Omental fat pad (tissue), 4 donors: ENCODE results near the gene ZNF708. TPM values are rescaled to one million over a fixed set of nuclear protein-coding genes. Genes with fewer than 3 reads are reported as not detected.
"Not testable (repeated sequence)": the region's sequence is repeated elsewhere in the genome, so short reads cannot be mapped to it uniquely, and the experiment has no call there.

Source experiments
- ATAC-seq: fragments of 150-250 bp; one replicate; pipeline ENCODE4 v1.9.1; 2016; ENCODE audit warnings: mild to moderate bottlenecking, moderate library complexity; ENCODE audit not compliant: low FRiP score
- DNase-seq: peaks from one replicate; pipeline ENCODE4 v3.0.0-alpha.2; 2019; ENCODE audit warnings: low spot score
- total RNA-seq, 4 donors: library from RNA; depleted of rRNA; stranded (reverse); fragments of >200 nt; gene quantifications; one replicate each; pipeline ENCODE4 v1.1.0, GENCODE V29; 2016
- TF ChIP-seq, protein P1 (sequence below), 3 donors: fragments of 450-650 bp; IDR thresholded peaks; one replicate each; pipeline ENCODE4 v1.5.1; 2016 to 2017; ENCODE audit warnings: antibody characterized with exemption in 3 of 3, mild to moderate bottlenecking in 3 of 3, moderate library complexity in 2 of 3

Gene ZNF708
- total RNA-seq = 10 to 100 TPM in 3 of 4 donors, 1 to 10 TPM in 1; 9.1 to 21.4 (median 12.1) TPM

- TF ChIP-seq, protein P1, sequence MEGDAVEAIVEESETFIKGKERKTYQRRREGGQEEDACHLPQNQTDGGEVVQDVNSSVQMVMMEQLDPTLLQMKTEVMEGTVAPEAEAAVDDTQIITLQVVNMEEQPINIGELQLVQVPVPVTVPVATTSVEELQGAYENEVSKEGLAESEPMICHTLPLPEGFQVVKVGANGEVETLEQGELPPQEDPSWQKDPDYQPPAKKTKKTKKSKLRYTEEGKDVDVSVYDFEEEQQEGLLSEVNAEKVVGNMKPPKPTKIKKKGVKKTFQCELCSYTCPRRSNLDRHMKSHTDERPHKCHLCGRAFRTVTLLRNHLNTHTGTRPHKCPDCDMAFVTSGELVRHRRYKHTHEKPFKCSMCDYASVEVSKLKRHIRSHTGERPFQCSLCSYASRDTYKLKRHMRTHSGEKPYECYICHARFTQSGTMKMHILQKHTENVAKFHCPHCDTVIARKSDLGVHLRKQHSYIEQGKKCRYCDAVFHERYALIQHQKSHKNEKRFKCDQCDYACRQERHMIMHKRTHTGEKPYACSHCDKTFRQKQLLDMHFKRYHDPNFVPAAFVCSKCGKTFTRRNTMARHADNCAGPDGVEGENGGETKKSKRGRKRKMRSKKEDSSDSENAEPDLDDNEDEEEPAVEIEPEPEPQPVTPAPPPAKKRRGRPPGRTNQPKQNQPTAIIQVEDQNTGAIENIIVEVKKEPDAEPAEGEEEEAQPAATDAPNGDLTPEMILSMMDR (IDR thresholded peaks at IDR 0.05) = no peak
- DNase-seq = peak; percentile 61
- ATAC-seq = peak; percentile 99
These were observed at the start of gene ZNF708 for GRCh38 chr19:21328885-21329605. TSS of gene ZNF708 (minus strand) at chr19:21329410. CDS start at chr19:21329212, 198 bp downstream.

DNA sequence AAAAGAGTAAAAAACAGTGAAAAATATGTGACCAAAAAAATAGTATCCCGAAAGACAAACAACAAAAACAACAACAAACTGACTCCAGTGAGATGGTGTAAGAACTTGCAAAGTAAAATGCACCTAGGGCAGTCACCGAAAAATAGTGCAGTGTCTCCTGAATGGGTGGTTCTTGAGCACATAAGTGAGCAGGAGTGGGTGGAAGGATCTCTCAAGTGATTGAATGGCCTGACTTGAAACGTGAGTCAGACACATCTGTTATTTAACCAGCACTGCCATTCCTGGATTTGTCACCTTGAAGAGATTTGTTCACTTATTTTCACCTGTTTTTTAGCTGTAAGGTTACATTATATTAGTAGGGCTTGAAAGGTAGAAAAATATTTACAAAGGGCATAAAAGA lies 33.1 kb upstream of the ZNF708 start:
- TF ChIP-seq, protein P1 (IDR thresholded peaks at IDR 0.05) = no peak
- ATAC-seq (no peak), DNase-seq (no peak)

GRCh38 chr19:21358768-21359451 lies 29.7 kb upstream of the ZNF708 start, which contains the start of gene ZNF738:
TSS of gene ZNF738 (plus strand) at chr19:21359000. CDS start at chr19:21359141, 141 bp downstream.
- DNase-seq (peak; percentile 77), ATAC-seq (peak; percentile 96)
- TF ChIP-seq, protein P1 (IDR thresholded peaks at IDR 0.05) = no peak

DNA sequence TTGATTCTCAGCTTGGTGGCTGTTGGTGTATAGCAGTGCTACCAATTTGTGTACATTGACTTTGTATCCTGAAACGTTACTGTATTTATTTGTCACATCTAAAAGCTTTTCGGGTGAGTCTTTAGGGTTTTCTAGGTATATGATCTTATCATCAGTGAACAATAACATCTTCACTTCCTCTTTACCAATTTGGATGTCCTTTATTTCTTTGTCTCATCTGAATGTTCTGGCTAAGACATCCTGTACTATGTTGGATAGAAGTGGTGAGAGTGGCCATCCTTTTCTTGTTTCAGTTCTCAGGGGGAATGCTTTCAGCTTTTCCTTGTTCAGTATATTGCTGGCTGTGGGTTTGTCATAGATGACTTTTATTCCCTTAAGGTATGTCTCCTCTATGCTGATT lies 23.6 kb upstream of the ZNF708 start:
- DNase-seq (no peak), ATAC-seq (no peak)
- TF ChIP-seq, protein P1 (IDR thresholded peaks at IDR 0.05) = no peak

GRCh38 chr19:21344841-21345240 lies 15.6 kb upstream of the ZNF708 start:
- ATAC-seq, DNase-seq: not testable (repeated sequence)

- ATAC-seq (no peak), DNase-seq (no peak)
- TF ChIP-seq, protein P1 (IDR thresholded peaks at IDR 0.05) = no peak
These were observed 6.5 kb upstream of the ZNF708 start for GRCh38 chr19:21335721-21336120.

GRCh38 chr19:21328406-21328805 lies 804 bp downstream of the ZNF708 start:
- ATAC-seq (no peak), DNase-seq (no peak)
- TF ChIP-seq, protein P1 (IDR thresholded peaks at IDR 0.05) = no peak
